GM18511 (cell line): ENCODE data around the gene SNRPA1.

Source experiments
- ATAC-seq: cut with Tn5 transposase; IDR thresholded peaks from one replicate; pipeline ENCODE4 v1.9.1; 2021; ENCODE audit warnings: mild to moderate bottlenecking, moderate library complexity; ENCODE audit not compliant: unreplicated experiment

The SNRPA1 gene

GRCh38 chr15:101294731-101295606, at the start of gene SNRPA1:
Gene SNRPA1, minus strand, starts transcription at chr15:101295248. Its CDS starts 70 bp downstream, at chr15:101295178.
- ATAC-seq: peak; percentile 79

- no peak for ATAC-seq
Measured at GRCh38 chr15:101342056-101342455, 47.0 kb upstream of the SNRPA1 start.

GRCh38 chr15:101338502-101339057, 43.5 kb upstream of the SNRPA1 start:
- no peak for ATAC-seq

GRCh38 chr15:101337976-101338375, 42.9 kb upstream of the SNRPA1 start:
- no peak for ATAC-seq

- peak; percentile 58 for ATAC-seq
Measured at GRCh38 chr15:101333907-101334789, 39.1 kb upstream of the SNRPA1 start.

GRCh38 chr15:101332061-101332467, 37.0 kb upstream of the SNRPA1 start:
- ATAC-seq: no peak

GRCh38 chr15:101329867-101330380, 34.9 kb upstream of the SNRPA1 start:
- no peak for ATAC-seq

GRCh38 chr15:101329309-101329863, 34.3 kb upstream of the SNRPA1 start:
- ATAC-seq: no peak

GRCh38 chr15:101328001-101328400, 33.0 kb upstream of the SNRPA1 start:
- no peak for ATAC-seq

- no peak for ATAC-seq
Measured at GRCh38 chr15:101327147-101327740, 32.2 kb upstream of the SNRPA1 start.

GRCh38 chr15:101326462-101327146, 31.6 kb upstream of the SNRPA1 start:
- no peak for ATAC-seq

GRCh38 chr15:101326026-101326315, 30.9 kb upstream of the SNRPA1 start:
- no peak for ATAC-seq

- ATAC-seq: no peak
Measured at GRCh38 chr15:101325263-101326025, 30.4 kb upstream of the SNRPA1 start.

- no peak for ATAC-seq
Measured at GRCh38 chr15:101324524-101325177, 29.6 kb upstream of the SNRPA1 start.

- ATAC-seq: no peak
Measured at GRCh38 chr15:101323793-101324523, 28.9 kb upstream of the SNRPA1 start.

- ATAC-seq: no peak
Measured at GRCh38 chr15:101322854-101323477, 27.9 kb upstream of the SNRPA1 start.

- ATAC-seq: no peak
Measured at GRCh38 chr15:101322016-101322695, 27.1 kb upstream of the SNRPA1 start.
